ENCODE data around the gene CCDC40.

CCDC40 gene

DNA sequence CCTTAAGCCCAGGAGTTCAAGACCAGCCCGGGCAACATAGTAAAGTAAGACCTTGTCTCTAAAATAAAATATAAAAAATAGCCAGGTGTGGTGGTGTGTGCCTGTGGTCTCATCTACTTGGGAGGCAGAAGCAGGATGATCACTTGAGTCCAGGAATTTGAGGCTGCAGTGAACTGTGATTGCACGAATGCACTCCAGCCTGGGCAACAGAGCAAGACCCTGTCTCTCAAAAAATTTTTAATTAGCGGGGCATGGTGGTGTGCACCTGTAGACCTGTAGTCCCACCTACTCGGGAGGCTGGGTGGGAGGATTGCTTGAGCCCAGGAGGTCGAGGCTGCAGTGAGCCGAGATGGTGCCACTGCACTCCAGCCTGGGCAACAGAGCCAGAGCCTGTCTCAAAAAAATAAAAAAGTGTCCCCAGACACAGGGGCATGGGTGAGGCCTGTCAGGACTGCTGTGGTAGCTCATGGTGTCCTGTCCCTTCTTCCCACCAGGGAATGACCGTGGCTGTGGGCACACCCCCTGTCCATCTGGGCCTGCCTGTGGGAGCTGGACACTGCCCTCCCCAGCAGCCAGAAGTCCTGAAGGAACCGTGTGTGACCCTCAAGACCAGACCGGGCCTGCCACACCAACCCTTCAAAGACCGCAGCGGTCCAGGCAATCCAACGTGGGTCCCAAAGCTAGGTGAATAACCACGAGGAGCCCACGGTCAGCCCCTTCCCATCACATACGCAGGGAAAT, 34.1 kb downstream of the CCDC40 start:
- TF ChIP-seq, protein P1, sequence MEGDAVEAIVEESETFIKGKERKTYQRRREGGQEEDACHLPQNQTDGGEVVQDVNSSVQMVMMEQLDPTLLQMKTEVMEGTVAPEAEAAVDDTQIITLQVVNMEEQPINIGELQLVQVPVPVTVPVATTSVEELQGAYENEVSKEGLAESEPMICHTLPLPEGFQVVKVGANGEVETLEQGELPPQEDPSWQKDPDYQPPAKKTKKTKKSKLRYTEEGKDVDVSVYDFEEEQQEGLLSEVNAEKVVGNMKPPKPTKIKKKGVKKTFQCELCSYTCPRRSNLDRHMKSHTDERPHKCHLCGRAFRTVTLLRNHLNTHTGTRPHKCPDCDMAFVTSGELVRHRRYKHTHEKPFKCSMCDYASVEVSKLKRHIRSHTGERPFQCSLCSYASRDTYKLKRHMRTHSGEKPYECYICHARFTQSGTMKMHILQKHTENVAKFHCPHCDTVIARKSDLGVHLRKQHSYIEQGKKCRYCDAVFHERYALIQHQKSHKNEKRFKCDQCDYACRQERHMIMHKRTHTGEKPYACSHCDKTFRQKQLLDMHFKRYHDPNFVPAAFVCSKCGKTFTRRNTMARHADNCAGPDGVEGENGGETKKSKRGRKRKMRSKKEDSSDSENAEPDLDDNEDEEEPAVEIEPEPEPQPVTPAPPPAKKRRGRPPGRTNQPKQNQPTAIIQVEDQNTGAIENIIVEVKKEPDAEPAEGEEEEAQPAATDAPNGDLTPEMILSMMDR (conservative IDR thresholded peaks at IDR 0.05; ENCODE audit: control insufficient read depth, insufficient read depth, low read depth, low read length), result no peak
- DNase-seq (ENCODE audit: low read depth), result no peak
- H3K4me3 ChIP-seq (ENCODE audit: control insufficient read depth, low read depth, low read length), result peak overlapping the region; percentile 24

DNA sequence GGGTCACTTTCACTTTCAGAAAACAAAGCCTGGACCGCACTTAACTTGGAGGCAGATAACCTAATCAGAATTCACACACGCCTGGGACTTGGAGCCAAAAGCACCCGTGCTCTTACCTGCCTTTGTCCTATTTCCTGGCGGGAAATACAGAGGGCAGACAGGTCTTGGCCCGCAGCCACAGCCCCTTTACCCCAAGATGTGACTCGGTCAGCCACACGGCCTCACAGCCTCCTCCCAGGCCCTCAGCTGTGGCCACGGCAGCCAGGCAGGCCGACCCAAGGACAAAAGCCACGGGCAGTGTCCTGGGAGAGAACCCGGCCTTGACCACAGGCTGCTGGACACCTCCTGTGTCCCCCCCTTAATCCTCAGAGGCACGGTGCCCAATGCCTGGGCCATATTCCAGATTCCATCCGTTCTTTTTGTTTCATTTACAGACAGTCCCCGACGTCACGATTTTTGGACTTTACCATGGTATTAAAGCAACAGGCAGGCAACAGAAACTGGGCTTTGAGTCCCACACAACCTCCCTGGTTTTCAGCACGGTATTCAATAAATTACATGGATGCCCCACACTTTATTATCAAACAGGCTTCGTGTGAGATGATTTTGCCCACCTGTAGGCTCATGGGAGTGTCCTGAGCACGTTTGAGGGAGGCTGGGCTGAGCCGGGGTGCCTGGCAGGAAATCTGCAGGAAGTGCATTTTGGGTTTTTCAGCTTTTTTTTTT, 34.8 kb downstream of the CCDC40 start:
- DNase-seq (ENCODE audit: low read depth), result peak; percentile 14
- TF ChIP-seq, protein P1 (conservative IDR thresholded peaks at IDR 0.05; ENCODE audit: control insufficient read depth, insufficient read depth, low read depth, low read length), result no peak
- peak overlapping the region; percentile 24 for H3K4me3 ChIP-seq (ENCODE audit: control insufficient read depth, low read depth, low read length)

DNA sequence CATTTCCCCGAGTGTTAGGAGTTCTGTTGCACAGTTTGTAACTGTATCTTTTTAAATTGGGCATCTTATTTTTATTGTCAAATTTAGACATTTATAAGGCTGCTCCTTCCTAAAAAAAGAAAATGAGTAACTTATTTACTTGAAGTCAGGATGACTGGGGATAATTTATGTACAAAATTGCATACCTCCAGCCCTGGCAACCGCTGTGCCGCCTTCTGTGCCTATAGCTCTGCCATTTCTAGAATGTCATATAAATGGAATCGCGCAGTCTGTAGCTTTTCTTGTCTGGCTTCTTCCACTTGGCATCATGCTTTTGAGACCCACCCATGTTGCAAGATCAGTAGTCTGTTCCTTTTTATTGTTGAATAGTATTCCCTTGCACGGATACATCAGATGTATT, 36.0 kb downstream of the CCDC40 start:
- TF ChIP-seq, protein P1 (conservative IDR thresholded peaks at IDR 0.05; ENCODE audit: control insufficient read depth, insufficient read depth, low read depth, low read length), result no peak
- no peak for DNase-seq (ENCODE audit: low read depth)
- H3K4me3 ChIP-seq (ENCODE audit: control insufficient read depth, low read depth, low read length), result no peak overlapping the region

DNA sequence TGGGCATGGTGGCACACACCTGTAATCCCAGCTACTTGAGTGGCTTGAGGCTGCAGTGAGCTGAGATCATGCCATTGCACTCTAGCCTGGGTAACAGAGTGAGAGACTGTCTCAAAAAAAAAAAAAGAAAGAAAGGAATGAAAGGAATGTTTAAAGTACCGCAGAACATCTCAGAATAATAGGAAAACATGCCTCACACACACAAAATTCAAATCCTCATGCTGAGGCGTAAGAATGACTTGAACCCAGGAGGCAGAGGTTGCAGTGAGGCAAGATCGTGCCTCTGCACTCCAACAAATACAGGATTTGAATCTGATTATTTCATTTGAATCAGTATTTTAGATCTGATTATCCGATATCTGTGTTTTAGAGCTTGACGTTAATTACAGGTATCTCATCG, 43.6 kb downstream of the CCDC40 start:
- no peak overlapping the region for H3K4me3 ChIP-seq (ENCODE audit: control insufficient read depth, low read depth, low read length)
- DNase-seq (ENCODE audit: low read depth), result no peak
- TF ChIP-seq, protein P1 (conservative IDR thresholded peaks at IDR 0.05; ENCODE audit: control insufficient read depth, insufficient read depth, low read depth, low read length), result no peak

DNA sequence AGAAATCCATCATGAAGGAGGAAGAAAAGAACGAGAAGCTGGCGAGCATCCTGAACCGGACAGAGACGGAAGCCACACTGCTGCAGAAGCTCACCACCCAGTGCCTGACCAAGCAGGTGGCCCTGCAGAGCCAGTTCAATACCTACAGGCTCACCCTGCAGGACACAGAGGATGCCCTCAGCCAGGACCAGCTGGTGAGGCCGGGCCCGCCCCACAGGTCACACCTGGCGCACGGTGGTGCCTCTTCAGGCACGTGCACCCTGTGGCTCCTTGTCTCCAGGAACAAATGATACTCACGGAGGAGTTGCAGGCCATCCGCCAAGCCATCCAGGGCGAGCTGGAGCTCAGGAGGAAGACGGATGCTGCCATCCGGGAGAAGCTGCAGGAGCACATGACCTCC, 45.2 kb downstream of the CCDC40 start:
- TF ChIP-seq, protein P1 (conservative IDR thresholded peaks at IDR 0.05; ENCODE audit: control insufficient read depth, insufficient read depth, low read depth, low read length), result no peak
- no peak for DNase-seq (ENCODE audit: low read depth)
- H3K4me3 ChIP-seq (ENCODE audit: control insufficient read depth, low read depth, low read length), result no peak overlapping the region

DNA sequence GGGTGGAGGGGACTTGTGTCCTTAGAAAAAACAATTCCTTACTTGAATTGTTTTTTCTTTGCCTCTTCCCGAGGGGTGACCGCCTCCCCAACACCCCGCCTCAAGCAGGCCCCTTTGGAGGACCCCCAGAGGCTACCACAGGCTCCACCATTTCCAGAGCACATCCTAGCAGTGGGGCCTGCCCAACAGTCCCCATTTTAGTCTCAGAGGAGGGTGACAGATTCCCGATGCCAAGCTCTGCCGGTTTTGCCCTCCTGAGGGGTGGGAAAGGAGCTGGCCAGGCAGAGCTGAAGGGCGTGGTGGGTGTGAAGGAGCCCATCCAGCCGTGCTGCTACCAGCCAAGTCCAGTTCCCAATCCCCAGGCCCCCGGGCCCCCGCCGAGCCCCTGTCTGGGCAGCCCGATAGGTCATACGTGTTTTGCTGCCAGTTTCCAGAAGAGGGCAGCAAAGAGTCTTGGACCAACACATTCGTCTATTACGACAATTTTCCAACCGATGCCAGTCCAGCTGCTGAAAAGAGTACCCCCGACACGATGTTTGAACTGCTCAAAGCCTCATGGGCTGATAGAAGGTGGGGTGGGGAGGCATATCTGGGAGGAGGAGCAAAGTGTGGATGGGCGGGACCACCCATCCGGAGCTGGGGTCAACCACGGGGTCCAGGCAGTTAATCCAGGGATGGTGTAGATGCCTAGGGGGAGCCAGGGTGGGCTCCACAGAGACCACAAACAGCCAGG, 46.1 kb downstream of the CCDC40 start:
- TF ChIP-seq, protein P1 (conservative IDR thresholded peaks at IDR 0.05; ENCODE audit: control insufficient read depth, insufficient read depth, low read depth, low read length), result peak; percentile 70
- DNase-seq (ENCODE audit: low read depth), result peak; percentile 80
- no peak overlapping the region for H3K4me3 ChIP-seq (ENCODE audit: control insufficient read depth, low read depth, low read length)

All from fibroblast of mammary gland (primary cell).